Measurements from ENCODE around the gene AIMP1. TPM values are rescaled to one million over a fixed set of nuclear protein-coding genes. Genes with fewer than 3 reads are reported as not detected.

The AIMP1 gene
- total and polyA plus RNA-seq, 4 experiments from 2014 or later = 47.0 to 95.9 (median 62.3) TPM

DNA sequence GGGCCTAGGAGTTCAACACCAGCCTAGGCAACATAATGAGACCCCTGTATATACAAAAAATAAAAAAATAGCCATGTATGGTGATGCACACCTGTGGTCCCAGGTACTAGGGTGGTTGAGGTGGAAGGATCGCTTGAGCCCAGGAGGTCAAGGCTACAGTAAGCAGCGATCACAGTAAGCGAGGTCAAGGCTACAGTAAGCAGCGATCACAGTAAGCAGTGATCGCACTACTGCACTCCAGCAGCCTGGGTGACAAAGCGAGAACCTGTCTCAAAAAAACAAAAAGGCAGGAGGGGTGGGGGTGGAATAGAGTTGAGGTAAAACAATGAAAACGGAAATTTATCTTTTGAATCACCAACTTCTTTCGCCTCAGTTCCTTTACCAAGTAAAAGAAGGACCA is 29.7 kb upstream of the AIMP1 start:
- no peaks in the 10 kb centered on the region for H3K27me3 Mint-ChIP-seq
- no peak for DNase-seq
- peaks cover 0 to 2% (median 0%) of the 10 kb centered on the region in 8 donors for H3K9me3 Mint-ChIP-seq
- intact Hi-C loops (cut with micrococcal nuclease) = no loop called here
- Histone ChIP-seq H3K9me3 (ENCODE audit: control insufficient read depth in 1 of 2, low read length in 2 of 2) (no peaks in the 10 kb centered on the region), H3K36me3 (ENCODE audit: insufficient read depth, low read length) (no peaks in the 10 kb centered on the region), H3K4me1 (ENCODE audit: insufficient read depth, low read length) (no peaks in the 10 kb centered on the region), H3K27me3 (ENCODE audit: insufficient read depth, low read length) (no peaks in the 10 kb centered on the region), H3K4me3 (ENCODE audit: low read length in 2 of 2) (no peak overlapping the region), H3K27ac (ENCODE audit: low read depth, low read length) (no peak overlapping the region)
- ChIA-PET POLR2A (ENCODE audit: partially characterized antibody) (no interaction called here), CTCF (ENCODE audit: partially characterized antibody) (no interaction called here)
- no peak overlapping the region for H3K4me3 Mint-ChIP-seq
- peaks cover 0 to 4% (median 2%) of the 10 kb centered on the region in 4 donors for H3K4me1 Mint-ChIP-seq
- H3K36me3 Mint-ChIP-seq = peaks cover 40 to 41% of the 10 kb centered on the region in 2 donors
- no peak overlapping the region for H3K27ac Mint-ChIP-seq

DNA sequence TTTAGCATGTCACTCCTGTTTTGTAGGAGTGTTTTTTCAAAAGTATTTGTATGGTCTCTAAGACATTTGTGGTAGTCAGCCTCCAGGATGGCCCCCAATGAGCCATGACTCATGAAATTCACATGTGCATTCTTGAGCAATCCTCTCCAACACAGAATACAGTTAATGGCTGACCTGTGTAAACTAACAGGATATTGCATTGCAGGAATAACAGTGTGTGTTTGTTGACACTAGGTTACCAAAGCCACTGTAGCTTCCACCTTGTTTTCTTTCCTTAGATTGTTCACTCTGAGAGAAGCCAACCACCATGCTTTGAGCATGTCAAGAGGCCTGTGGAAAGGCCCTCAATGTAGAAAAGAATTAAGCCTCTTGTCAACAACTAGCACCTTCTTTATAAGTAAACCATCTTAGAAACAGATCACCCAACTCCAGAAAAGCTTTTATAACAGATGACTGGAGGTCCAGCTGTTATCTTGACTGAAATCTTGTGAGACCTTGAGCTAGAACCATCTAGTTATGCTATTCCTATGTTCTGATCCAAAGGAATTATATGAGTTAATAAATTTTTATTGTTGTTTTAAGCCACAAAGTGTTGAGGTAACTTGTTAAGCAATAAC is 28.9 kb upstream of the AIMP1 start:
- Histone ChIP-seq H3K4me3 (ENCODE audit: low read length in 2 of 2) (no peak overlapping the region), H3K36me3 (ENCODE audit: insufficient read depth, low read length) (no peaks in the 10 kb centered on the region), H3K4me1 (ENCODE audit: insufficient read depth, low read length) (no peaks in the 10 kb centered on the region), H3K27ac (ENCODE audit: low read depth, low read length) (no peak overlapping the region), H3K27me3 (ENCODE audit: insufficient read depth, low read length) (no peaks in the 10 kb centered on the region), H3K9me3 (ENCODE audit: control insufficient read depth in 1 of 2, low read length in 2 of 2) (no peaks in the 10 kb centered on the region)
- no peak for DNase-seq
- CTCF ChIA-PET (ENCODE audit: partially characterized antibody) = no interaction called here
- H3K9me3 Mint-ChIP-seq = peaks cover 0 to 2% (median 0%) of the 10 kb centered on the region in 8 donors
- H3K4me1 Mint-ChIP-seq = peaks cover 0 to 4% (median 1%) of the 10 kb centered on the region in 4 donors
- H3K4me3 Mint-ChIP-seq = no peak overlapping the region
- POLR2A ChIA-PET (ENCODE audit: partially characterized antibody) = no interaction called here
- intact Hi-C loops (cut with micrococcal nuclease) = no loop called here
- no peak overlapping the region for H3K27ac Mint-ChIP-seq
- H3K36me3 Mint-ChIP-seq = peaks cover 40 to 42% of the 10 kb centered on the region in 2 donors
- no peaks in the 10 kb centered on the region for H3K27me3 Mint-ChIP-seq

DNA sequence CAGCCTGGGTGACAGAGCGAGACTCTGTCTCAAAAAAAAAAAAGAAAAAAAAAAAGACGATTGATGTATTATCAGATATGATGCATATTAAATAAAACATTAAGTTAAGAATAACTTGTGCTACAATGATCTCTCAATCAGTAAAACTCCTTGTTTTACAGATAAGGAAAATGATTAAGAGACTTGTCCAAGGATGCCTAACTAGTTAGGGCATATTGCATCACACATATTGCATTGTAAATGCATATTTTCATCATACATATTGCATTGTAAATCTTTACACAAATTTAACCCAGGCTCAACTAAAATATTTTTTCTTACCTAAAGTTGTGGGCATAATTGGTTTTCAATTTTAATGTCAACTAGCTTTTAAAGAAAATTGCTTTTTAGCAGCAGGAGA is 26.6 kb upstream of the AIMP1 start:
- H3K27ac ChIP-seq (ENCODE audit: low read depth, low read length) = no peak overlapping the region
- Mint-ChIP-seq H3K4me1 (peaks cover 0 to 3% (median 0%) of the 10 kb centered on the region in 4 donors), H3K9me3 (no peaks in the 10 kb centered on the region), H3K36me3 (peaks cover 38 to 50% of the 10 kb centered on the region in 2 donors), H3K27ac (no peak overlapping the region), H3K27me3 (no peaks in the 10 kb centered on the region), H3K4me3 (no peak overlapping the region)
- no peak overlapping the region for H3K4me3 ChIP-seq (ENCODE audit: low read length in 2 of 2)
- no peaks in the 10 kb centered on the region for H3K27me3 ChIP-seq (ENCODE audit: insufficient read depth, low read length)
- no peaks in the 10 kb centered on the region for H3K4me1 ChIP-seq (ENCODE audit: insufficient read depth, low read length)
- H3K36me3 ChIP-seq (ENCODE audit: insufficient read depth, low read length) = peaks cover 5% of the 10 kb centered on the region
- no peak for DNase-seq
- ChIA-PET POLR2A (ENCODE audit: partially characterized antibody) (no interaction called here), CTCF (ENCODE audit: partially characterized antibody) (no interaction called here)
- no peaks in the 10 kb centered on the region for H3K9me3 ChIP-seq (ENCODE audit: control insufficient read depth in 1 of 2, low read length in 2 of 2)
- intact Hi-C loops (cut with micrococcal nuclease) = no loop called here

DNA sequence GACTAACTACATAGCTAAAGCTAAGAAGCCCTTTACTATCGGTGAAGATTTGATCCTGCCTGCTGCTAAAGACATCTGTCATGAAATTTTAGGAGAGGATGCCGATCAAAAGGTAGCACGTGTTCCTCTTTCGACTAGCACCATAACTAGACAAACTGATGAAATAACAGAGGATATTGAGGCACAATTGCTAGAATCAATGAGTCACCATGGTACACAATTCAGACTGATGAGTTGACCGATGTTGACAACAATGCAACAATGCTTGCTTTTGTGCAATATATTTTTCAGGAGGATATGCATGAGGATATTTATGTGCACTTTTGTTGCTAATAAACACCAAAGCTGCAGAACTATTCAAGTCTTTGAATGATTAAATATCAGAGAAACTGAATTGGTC is 24.7 kb upstream of the AIMP1 start:
- peaks cover 0 to 5% (median under 1%) of the 10 kb centered on the region in 4 donors for H3K4me1 Mint-ChIP-seq
- H3K4me1 ChIP-seq (ENCODE audit: insufficient read depth, low read length) = no peaks in the 10 kb centered on the region
- ChIA-PET CTCF (ENCODE audit: partially characterized antibody) (no interaction called here), POLR2A (ENCODE audit: partially characterized antibody) (no interaction called here)
- no peaks in the 10 kb centered on the region for H3K27me3 ChIP-seq (ENCODE audit: insufficient read depth, low read length)
- H3K27me3 Mint-ChIP-seq = no peaks in the 10 kb centered on the region
- peaks cover 54 to 65% of the 10 kb centered on the region in 2 donors for H3K36me3 Mint-ChIP-seq
- no peak for DNase-seq
- no peak overlapping the region for H3K4me3 Mint-ChIP-seq
- H3K4me3 ChIP-seq (ENCODE audit: low read length in 2 of 2) = no peak overlapping the region
- no peaks in the 10 kb centered on the region for H3K9me3 Mint-ChIP-seq
- intact Hi-C loops (cut with micrococcal nuclease) = no loop called here
- no peak overlapping the region for H3K27ac ChIP-seq (ENCODE audit: low read depth, low read length)
- no peak overlapping the region for H3K27ac Mint-ChIP-seq
- no peaks in the 10 kb centered on the region for H3K9me3 ChIP-seq (ENCODE audit: control insufficient read depth in 1 of 2, low read length in 2 of 2)
- peaks cover 9% of the 10 kb centered on the region for H3K36me3 ChIP-seq (ENCODE audit: insufficient read depth, low read length)

DNA sequence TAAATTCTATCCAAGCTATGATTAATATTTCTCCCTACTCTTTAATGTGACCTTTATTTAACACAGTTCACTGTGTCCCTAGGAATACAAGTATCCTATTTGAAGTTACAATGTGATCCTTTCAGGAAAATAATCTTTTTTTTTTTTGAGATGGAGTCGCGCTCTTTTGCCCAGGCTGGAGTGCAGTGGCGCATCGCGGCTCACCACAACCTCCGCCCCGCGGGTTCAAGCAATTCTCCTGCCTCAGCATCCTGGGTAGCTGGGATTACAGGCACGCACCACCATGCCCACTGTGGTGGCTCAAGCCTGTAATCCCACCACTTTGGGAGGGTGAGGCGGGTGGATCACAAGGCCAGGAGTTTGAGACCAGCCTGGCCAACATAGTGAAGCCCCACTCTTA is 22.3 kb upstream of the AIMP1 start:
- no peaks in the 10 kb centered on the region for H3K4me1 ChIP-seq (ENCODE audit: insufficient read depth, low read length)
- intact Hi-C loops (cut with micrococcal nuclease) = no loop called here
- H3K27me3 Mint-ChIP-seq = no peaks in the 10 kb centered on the region
- H3K36me3 ChIP-seq (ENCODE audit: insufficient read depth, low read length) = peaks cover 9% of the 10 kb centered on the region
- H3K9me3 Mint-ChIP-seq = no peaks in the 10 kb centered on the region
- no peak overlapping the region for H3K27ac Mint-ChIP-seq
- H3K36me3 Mint-ChIP-seq = peaks cover 62 to 64% of the 10 kb centered on the region in 2 donors
- peaks cover 0 to 9% (median 4%) of the 10 kb centered on the region in 4 donors for H3K4me1 Mint-ChIP-seq
- no peaks in the 10 kb centered on the region for H3K27me3 ChIP-seq (ENCODE audit: insufficient read depth, low read length)
- CTCF ChIA-PET (ENCODE audit: partially characterized antibody) = no interaction called here
- H3K9me3 ChIP-seq (ENCODE audit: control insufficient read depth in 1 of 2, low read length in 2 of 2) = no peaks in the 10 kb centered on the region
- POLR2A ChIA-PET (ENCODE audit: partially characterized antibody) = no interaction called here
- DNase-seq = no peak
- no peak overlapping the region for H3K4me3 ChIP-seq (ENCODE audit: low read length in 2 of 2)
- H3K4me3 Mint-ChIP-seq = no peak overlapping the region
- no peak overlapping the region for H3K27ac ChIP-seq (ENCODE audit: low read depth, low read length)

DNA sequence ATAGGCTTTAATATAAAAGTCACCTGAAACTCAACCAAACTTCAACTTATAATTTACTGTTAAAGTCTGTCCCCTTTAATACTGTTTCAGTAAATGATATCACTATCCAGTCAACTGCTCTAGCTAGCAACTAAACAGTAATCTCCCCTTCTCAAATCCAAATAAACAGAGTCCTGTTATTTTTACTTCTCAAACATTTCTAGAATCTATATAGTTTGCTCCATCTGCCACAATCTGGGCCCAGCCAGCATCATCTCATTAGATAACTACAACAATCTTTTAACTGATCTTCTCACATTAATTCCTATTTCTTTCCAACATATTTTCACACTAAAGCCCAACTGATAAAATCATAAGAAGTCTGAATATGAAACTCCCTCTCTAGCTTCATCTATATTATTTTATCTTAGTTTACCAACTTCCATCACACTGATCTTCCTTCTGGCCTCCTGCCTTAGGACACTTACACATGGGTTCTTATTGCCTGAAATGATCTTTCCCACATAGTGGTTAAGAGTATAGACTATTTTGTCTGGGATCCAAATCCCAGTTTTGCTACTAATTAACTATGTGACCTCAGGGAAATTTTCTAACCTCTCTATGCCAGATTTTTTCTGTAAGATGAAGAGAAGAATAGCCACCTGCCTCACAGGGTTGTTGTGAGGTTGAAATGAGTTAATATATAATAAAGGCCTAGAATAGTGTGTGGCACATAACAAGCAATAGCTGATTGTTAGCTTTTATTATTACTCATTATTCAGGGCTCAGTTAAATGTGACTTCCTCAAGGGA is 18.9 kb upstream of the AIMP1 start:
- Histone ChIP-seq H3K4me1 (ENCODE audit: insufficient read depth, low read length) (no peaks in the 10 kb centered on the region), H3K27me3 (ENCODE audit: insufficient read depth, low read length) (no peaks in the 10 kb centered on the region), H3K4me3 (ENCODE audit: low read length in 2 of 2) (no peak overlapping the region), H3K27ac (ENCODE audit: low read depth, low read length) (no peak overlapping the region), H3K36me3 (ENCODE audit: insufficient read depth, low read length) (peaks cover 9% of the 10 kb centered on the region), H3K9me3 (ENCODE audit: control insufficient read depth in 1 of 2, low read length in 2 of 2) (no peaks in the 10 kb centered on the region)
- H3K4me1 Mint-ChIP-seq = peaks cover 0 to 18% (median 9%) of the 10 kb centered on the region in 4 donors
- H3K4me3 Mint-ChIP-seq = no peak overlapping the region
- no peaks in the 10 kb centered on the region for H3K9me3 Mint-ChIP-seq
- H3K36me3 Mint-ChIP-seq = peaks cover 64 to 66% of the 10 kb centered on the region in 2 donors
- intact Hi-C loops (cut with micrococcal nuclease) = no loop called here
- peak overlapping the region in 3 of 7 donors; percentile 2 to 11 (median 6) for H3K27ac Mint-ChIP-seq
- ChIA-PET CTCF (ENCODE audit: partially characterized antibody) (no interaction called here), POLR2A (ENCODE audit: partially characterized antibody) (interaction anchor here (1.4 kb wide), 1 partner anchor 18 kb away, joined by 3 read pairs; the partner anchor contains the start of genes AIMP1 and TBCK)
- no peaks in the 10 kb centered on the region for H3K27me3 Mint-ChIP-seq
- DNase-seq = no peak

DNA sequence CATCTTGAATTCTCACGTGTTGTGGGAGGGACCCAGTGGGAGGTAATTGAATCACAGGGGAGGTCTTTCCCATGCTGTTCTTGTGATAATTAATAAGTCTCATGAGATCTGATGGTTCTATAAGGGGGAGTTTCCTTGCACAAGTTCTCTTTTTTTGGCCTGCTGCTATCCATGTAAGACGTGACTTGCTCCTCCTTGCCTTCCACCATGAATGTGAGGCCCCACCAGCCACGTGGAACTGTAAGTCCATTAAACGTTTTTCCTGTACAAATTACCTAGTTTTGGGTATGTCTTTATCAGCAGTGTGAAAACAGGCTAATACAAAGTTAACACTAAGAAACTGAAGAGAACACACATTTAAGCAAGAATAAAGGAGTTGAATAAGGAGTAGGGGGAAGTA is 16.4 kb upstream of the AIMP1 start:
- H3K27me3 ChIP-seq (ENCODE audit: insufficient read depth, low read length) = no peaks in the 10 kb centered on the region

More for the DNA sequence above, 16.4 kb upstream of the AIMP1 start:
- Mint-ChIP-seq H3K36me3 (peaks cover 51 to 59% of the 10 kb centered on the region in 2 donors), H3K27me3 (no peaks in the 10 kb centered on the region), H3K4me3 (no peak overlapping the region), H3K27ac (no peak overlapping the region), H3K4me1 (peaks cover 0 to 23% (median 12%) of the 10 kb centered on the region in 4 donors), H3K9me3 (no peaks in the 10 kb centered on the region)
- Histone ChIP-seq H3K36me3 (ENCODE audit: insufficient read depth, low read length) (peaks cover 4% of the 10 kb centered on the region), H3K4me1 (ENCODE audit: insufficient read depth, low read length) (no peaks in the 10 kb centered on the region), H3K27ac (ENCODE audit: low read depth, low read length) (no peak overlapping the region), H3K9me3 (ENCODE audit: control insufficient read depth in 1 of 2, low read length in 2 of 2) (no peaks in the 10 kb centered on the region), H3K4me3 (ENCODE audit: low read length in 2 of 2) (no peak overlapping the region)
- ChIA-PET CTCF (ENCODE audit: partially characterized antibody) (no interaction called here), POLR2A (ENCODE audit: partially characterized antibody) (no interaction called here)
- intact Hi-C loops (cut with micrococcal nuclease) = no loop called here
- DNase-seq = no peak
